NCI-H345 (cell line): ENCODE measurements around the gene FAS.

Experiments
- DNase-seq: peaks from one replicate; lab custom pipeline; 2025; lab: John Stamatoyannopoulos, UW

FAS gene

GRCh38 chr10:88990384-88991160 lies at the start of gene FAS:
Gene FAS, plus strand, starts transcription at chr10:88990798. Its CDS starts 79 bp downstream, at chr10:88990877.
- DNase-seq: peak; percentile 19

GRCh38 chr10:88941026-88941425 lies 49.6 kb upstream of the FAS start:
- DNase-seq: no peak

DNA sequence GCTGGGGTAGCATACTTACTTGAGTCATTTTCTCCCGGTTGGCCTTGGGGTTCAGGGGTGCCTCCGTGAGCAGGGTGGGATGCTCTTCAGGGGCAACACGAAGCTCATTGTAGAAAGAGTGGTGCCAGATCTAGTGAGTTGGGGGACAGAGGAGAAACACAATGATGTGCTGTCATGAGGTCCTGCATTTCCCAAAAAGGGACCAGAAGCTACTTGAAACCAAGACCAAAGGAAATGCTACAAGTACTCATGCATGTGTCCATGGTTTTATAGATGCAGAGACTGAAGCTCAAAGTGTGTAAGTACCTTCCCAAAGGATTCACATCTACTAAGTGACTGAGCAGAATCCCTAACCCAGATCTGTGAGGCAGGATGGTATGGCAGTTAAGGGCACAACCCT lies 46.8 kb upstream of the FAS start:
- no peak for DNase-seq

GRCh38 chr10:88944813-88945212 lies 45.8 kb upstream of the FAS start:
- no peak for DNase-seq

DNA sequence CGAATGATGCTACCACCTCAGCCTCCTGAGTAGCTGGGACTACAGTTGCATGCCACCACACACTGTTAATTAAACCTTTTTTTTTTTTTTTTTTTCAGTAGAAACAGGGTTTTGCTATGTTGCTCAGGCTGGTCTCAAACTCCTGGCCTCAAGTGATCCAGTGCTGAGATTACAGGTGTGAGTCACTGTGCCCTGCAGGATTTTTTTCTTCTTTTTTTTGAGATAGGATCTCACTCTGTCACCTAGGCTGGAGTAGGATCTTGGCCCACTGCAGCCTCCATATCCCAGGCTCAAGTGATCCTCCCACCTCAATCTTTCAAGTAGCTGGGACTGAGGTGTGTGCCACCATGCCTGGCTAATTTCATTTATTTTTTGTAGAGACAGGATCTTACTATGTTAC lies 44.4 kb upstream of the FAS start:
- no peak for DNase-seq

- DNase-seq: no peak
Observed at GRCh38 chr10:88946965-88947590, 43.5 kb upstream of the FAS start.

DNA sequence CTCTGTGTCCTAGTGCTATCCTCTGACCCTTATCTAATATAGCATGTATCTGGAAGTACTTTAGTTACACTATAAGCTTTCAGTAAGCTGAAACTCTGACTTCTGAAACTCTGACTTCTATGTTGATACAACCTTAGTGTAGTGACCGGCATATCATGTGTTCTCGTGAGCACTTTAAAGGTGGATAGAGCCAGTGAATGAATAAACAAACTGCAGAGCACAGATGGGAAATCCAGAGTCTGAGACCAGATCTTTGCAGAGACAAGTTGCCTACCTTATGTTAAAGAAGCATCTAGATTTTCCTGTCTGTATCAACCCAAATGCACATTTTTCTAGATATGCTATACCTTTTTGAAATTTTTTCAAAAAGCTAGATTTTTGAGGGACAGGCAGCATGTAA lies 41.5 kb upstream of the FAS start:
- DNase-seq: no peak

GRCh38 chr10:88949912-88950837 lies 40.4 kb upstream of the FAS start:
- no peak for DNase-seq

DNA sequence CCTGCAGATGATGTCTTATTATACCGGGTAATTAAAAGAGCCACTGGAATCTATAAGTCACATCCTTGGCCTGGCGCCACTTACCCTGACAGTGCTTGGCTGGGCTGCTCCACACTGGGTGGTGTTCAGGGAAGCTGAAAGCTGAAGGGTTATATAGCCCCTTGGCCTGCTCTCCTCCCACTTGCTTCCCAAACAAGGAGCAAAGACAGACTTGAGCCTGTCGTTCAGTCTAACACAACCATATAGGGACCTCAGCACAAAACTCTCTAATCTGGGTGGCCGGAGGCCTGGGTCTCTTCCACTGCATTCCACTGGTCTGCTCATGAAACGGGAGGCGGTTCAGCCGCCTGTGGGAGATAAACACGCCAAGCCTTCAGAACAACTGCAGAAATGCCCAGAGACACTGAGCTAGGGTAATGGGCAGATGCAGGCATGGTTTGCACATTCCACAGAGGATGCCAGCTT lies 37.9 kb upstream of the FAS start, which contains the start of gene ACTA2:
Gene ACTA2, minus strand, starts transcription at position 127 of the 465 bp plus-strand sequence. CDS start 3,843 bp downstream, outside the sequence.
- DNase-seq: no peak

GRCh38 chr10:88953662-88954061 lies 36.9 kb upstream of the FAS start:
- DNase-seq: no peak

GRCh38 chr10:88954458-88955083 lies 36.0 kb upstream of the FAS start:
- DNase-seq: no peak

DNA sequence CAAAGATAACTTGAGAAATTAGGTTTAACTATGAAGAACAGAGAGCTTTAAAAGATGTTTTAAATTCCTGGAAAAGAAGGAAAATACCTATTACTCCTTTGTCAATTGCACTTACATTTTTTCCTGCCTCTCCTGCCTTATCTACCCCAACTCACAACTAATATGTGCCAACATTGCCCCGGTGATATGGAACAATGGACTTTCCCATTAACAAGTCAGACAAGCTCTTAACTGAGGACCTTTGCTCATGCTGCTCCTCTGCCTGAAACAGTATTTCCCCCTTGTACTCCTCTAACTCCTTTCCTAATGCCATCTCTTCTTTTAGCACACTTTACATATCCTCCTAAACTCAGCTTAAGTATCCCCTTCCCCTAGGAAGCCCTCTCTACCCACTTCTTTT lies 33.2 kb upstream of the FAS start:
- no peak for DNase-seq

- no peak for DNase-seq
Observed at GRCh38 chr10:88958721-88959120, 31.9 kb upstream of the FAS start.

GRCh38 chr10:88960802-88961201 lies 29.8 kb upstream of the FAS start:
- DNase-seq: no peak

GRCh38 chr10:88961266-88961665 lies 29.3 kb upstream of the FAS start:
- DNase-seq: no peak

- no peak for DNase-seq
Observed at GRCh38 chr10:88962336-88962735, 28.3 kb upstream of the FAS start.

- DNase-seq: no peak
Observed at GRCh38 chr10:88963318-88963717, 27.3 kb upstream of the FAS start.

DNA sequence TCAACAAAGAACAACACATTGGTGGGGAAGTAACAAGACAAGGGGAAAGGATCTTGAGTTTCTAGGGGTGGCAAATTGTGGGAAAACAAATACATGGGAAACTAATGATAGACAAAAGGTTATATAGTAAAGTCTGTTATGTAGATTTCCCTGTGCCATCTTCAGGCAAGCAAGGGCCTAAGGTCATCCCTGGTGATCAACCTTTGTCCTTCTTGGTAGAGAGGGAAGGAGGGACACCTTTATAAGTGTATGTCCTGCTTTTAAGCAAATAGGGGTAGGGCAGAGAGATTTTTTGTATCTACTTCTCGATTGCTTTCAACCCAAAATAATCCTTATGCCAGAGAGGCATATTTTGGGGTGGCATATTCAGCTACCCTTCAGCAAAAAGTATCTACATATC lies 26.2 kb upstream of the FAS start:
- DNase-seq: no peak

GRCh38 chr10:88964869-88965415 lies 25.7 kb upstream of the FAS start:
- DNase-seq: no peak

DNA sequence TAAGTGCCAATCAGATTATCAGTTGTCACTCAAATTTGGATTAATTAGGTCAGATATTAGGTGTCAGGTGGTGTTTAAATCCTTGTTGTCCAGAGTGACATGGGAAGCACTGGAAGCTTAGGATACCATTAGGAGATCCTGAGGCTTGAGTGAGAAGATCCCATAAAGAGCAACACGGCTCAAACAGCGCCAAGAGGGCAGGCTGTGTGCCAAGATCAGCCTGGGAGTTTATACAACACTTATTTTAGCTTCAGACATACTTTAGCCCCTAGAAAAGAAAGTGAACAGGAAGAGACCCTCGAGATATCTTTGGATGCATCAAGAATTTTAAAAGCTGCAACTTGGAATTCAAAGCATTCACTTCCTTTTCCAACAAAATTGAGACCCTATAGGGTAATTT lies 23.8 kb upstream of the FAS start:
- no peak for DNase-seq

DNA sequence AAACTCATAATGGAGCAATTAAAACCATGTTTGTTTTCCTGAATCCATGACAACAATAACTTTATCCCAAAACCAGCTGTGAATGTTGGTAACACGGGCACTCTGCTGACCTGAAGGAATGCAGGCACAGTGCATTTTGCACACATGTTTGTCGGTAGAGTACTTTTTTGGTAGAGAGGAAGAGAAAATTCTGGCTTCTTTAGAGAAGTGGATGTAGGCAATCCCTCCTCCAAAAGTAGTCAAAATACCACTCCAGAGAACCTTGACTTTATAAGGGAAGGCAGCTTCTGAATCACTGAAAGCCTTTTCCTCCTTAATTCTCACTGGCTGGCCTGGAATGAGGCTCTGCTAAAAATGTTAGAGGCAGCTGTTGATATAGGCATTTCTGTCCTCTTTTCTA lies 22.2 kb upstream of the FAS start:
- DNase-seq: no peak
